Panc1 (cell line): ENCODE data around the gene SFMBT1. TPM values are rescaled to one million over a fixed set of nuclear protein-coding genes. Genes with fewer than 3 reads are reported as not detected.

ENCODE experiments used
- ATAC-seq: fragments of 200-7000 bp; cut with Tn5 transposase; 2 replicates; pipeline ENCODE4 v1.9.1; 2020; ENCODE audit warnings: mild to moderate bottlenecking, moderate library complexity
- BruUV-seq: library from RNA; stranded (reverse); fragments of 400-500 nt; replicated peaks from 2 replicates; lab custom pipeline; 2021; lab: Mats Ljungman, UMichigan
- CTCF ChIA-PET: fragments of 300-600 bp; sonication (Branson Sonifier 250); formaldehyde crosslinking; loops from one replicate; lab custom pipeline; 2022; ENCODE audit warnings: antibody characterized with exemption; lab: Charles Lee
- POLR2A ChIA-PET: fragments of 300-600 bp; sonication (Branson Sonifier 250); formaldehyde crosslinking; loops from one replicate; lab custom pipeline; 2022; ENCODE audit warnings: antibody characterized with exemption; lab: Charles Lee
- DNase-seq: peaks from one replicate; pipeline ENCODE4 v3.0.0-alpha.2; 2010; ENCODE audit warnings: low read depth, low spot score
- H3K27ac ChIP-seq: 2 replicates; pipeline ENCODE4 v1.5.1; 2011; ENCODE audit warnings: mild to moderate bottlenecking, low read length, inconsistent platforms
- H3K27me3 ChIP-seq: fragments of 200-500 bp; sonication (Bioruptor generic); 2 replicates; pipeline ENCODE4 v1.6.0; 2014; ENCODE audit warnings: low read length, inconsistent platforms; ENCODE audit not compliant: control insufficient read depth, insufficient read depth
- H3K36me3 ChIP-seq: fragments of 200-500 bp; sonication (Bioruptor generic); 2 replicates; pipeline ENCODE4 v1.5.1; 2014; ENCODE audit warnings: inconsistent platforms, mild to moderate bottlenecking, low read length, moderate library complexity; ENCODE audit not compliant: control insufficient read depth, insufficient read depth
- H3K4me1 ChIP-seq: 2 replicates; pipeline ENCODE4 v1.5.1; 2011; ENCODE audit warnings: inconsistent platforms, mild to moderate bottlenecking, low read length, moderate library complexity; ENCODE audit not compliant: control insufficient read depth, insufficient read depth
- H3K4me3 ChIP-seq, 2 experiments: 2 replicates each; pipeline ENCODE4 v1.5.1; 2011 to 2012; ENCODE audit warnings: low read depth in 2 of 2, low read length in 2 of 2, mild to moderate bottlenecking in 2 of 2, inconsistent platforms in 1 of 2, moderate library complexity in 1 of 2
- H3K9me3 ChIP-seq: fragments of 200-500 bp; sonication (Bioruptor generic); 2 replicates; pipeline ENCODE4 v1.5.1; 2014; ENCODE audit warnings: low read depth, mild to moderate bottlenecking, inconsistent platforms, low read length, moderate library complexity; ENCODE audit not compliant: control insufficient read depth, insufficient read depth
- CTCF ChIP-seq: fragments of 450-650 bp; IDR thresholded peaks from 2 replicates; pipeline ENCODE4 v1.5.1; 2017; ENCODE audit warnings: mild to moderate bottlenecking
- POLR2AphosphoS5 ChIP-seq: IDR thresholded peaks from 2 replicates; pipeline ENCODE4 v1.6.1; 2012; ENCODE audit warnings: mild to moderate bottlenecking, low read depth, low read length, moderate library complexity
- REST ChIP-seq, 2 experiments: IDR thresholded peaks; 2 replicates each; pipeline ENCODE4 v1.6.1; 2011 to 2012; ENCODE audit warnings: low read depth in 2 of 2, control low read depth in 1 of 2, low read length in 1 of 2, mild to moderate bottlenecking in 1 of 2, moderate library complexity in 1 of 2; ENCODE audit not compliant: insufficient read depth in 1 of 2
- SIN3A ChIP-seq: IDR thresholded peaks from 2 replicates; pipeline ENCODE4 v1.6.1; 2012; ENCODE audit warnings: low read depth, mild to moderate bottlenecking, low read length, moderate library complexity, borderline replicate concordance; ENCODE audit not compliant: insufficient read depth
- TCF7L2 ChIP-seq: IDR thresholded peaks from 2 replicates; pipeline ENCODE4 v1.6.1; 2011; ENCODE audit warnings: mild to moderate bottlenecking, low read depth, low read length, inconsistent platforms
- in situ Hi-C: cut with HindIII; loops from 2 replicates; pipeline ENCODE4 v1.10.0; 2016; ENCODE audit warnings: low sequenced_read_pairs, low pct_unique_long_range_greater_than_20kb
- intact Hi-C: fragments of 100-400 bp; cut with micrococcal nuclease; formaldehyde crosslinking; loops from one replicate; pipeline ENCODE4 v1.10.0; 2022; ENCODE audit not compliant: unreplicated experiment
- total RNA-seq: library from RNA; stranded (reverse); gene quantifications from one replicate; pipeline ENCODE4 v1.2.1, GENCODE V29; 2021; ENCODE audit not compliant: unreplicated experiment

SFMBT1 gene
- total RNA-seq, 1 experiment from 2014 or later = 24.4 TPM

GRCh38 chr3:53069422-53070068 is 23.7 kb upstream of the SFMBT1 start:
- no peak overlapping the region for H3K4me3 ChIP-seq

GRCh38 chr3:53068176-53068575 is 22.3 kb upstream of the SFMBT1 start:
- CTCF ChIA-PET = no interaction called here
- BruUV-seq = no TSS peak
- Histone ChIP-seq H3K4me3 (no peak overlapping the region), H3K27me3 (no peaks in the 10 kb centered on the region), H3K36me3 (no peaks in the 10 kb centered on the region), H3K27ac (no peak overlapping the region), H3K9me3 (no peaks in the 10 kb centered on the region), H3K4me1 (no peaks in the 10 kb centered on the region)
- TF ChIP-seq SIN3A (no peak), TCF7L2 (no peak), CTCF (no peak), REST (IDR thresholded peaks at IDR 0.05; ENCODE audit: insufficient read depth in 1 of 2, low read depth in 2 of 2, low read length in 1 of 2) (no peak), POLR2AphosphoS5 (no peak)
- in situ Hi-C loops (no loop called here), intact Hi-C loops (no loop called here)
- ATAC-seq (no peak), DNase-seq (no peak)
- POLR2A ChIA-PET = no interaction called here

More at GRCh38 chr3:53069422-53070068, 23.7 kb upstream of the SFMBT1 start:
- DNase-seq = no peak
- CTCF ChIA-PET = no interaction called here
- peak; percentile 52 for ATAC-seq
- Histone ChIP-seq H3K9me3 (no peaks in the 10 kb centered on the region), H3K27me3 (no peaks in the 10 kb centered on the region), H3K36me3 (no peaks in the 10 kb centered on the region), H3K27ac (no peak overlapping the region), H3K4me1 (peaks cover 3% of the 10 kb centered on the region)
- BruUV-seq = no TSS peak
- intact Hi-C loops (no loop called here), in situ Hi-C loops (no loop called here)
- TF ChIP-seq CTCF = no peak
- TF ChIP-seq POLR2AphosphoS5 = no peak
- TF ChIP-seq SIN3A = no peak
- no peak for TF ChIP-seq REST (IDR thresholded peaks at IDR 0.05; ENCODE audit: insufficient read depth in 1 of 2, low read depth in 2 of 2, low read length in 1 of 2)
- TF ChIP-seq TCF7L2 = no peak
- POLR2A ChIA-PET = no interaction called here
